ENCODE results near the gene KIN. TPM values are rescaled to one million over a fixed set of nuclear protein-coding genes. Genes with fewer than 3 reads are reported as not detected.

The KIN gene
- total and polyA plus RNA-seq, 12 donors, result 5.4 to 13.3 (median 7.2) TPM

DNA sequence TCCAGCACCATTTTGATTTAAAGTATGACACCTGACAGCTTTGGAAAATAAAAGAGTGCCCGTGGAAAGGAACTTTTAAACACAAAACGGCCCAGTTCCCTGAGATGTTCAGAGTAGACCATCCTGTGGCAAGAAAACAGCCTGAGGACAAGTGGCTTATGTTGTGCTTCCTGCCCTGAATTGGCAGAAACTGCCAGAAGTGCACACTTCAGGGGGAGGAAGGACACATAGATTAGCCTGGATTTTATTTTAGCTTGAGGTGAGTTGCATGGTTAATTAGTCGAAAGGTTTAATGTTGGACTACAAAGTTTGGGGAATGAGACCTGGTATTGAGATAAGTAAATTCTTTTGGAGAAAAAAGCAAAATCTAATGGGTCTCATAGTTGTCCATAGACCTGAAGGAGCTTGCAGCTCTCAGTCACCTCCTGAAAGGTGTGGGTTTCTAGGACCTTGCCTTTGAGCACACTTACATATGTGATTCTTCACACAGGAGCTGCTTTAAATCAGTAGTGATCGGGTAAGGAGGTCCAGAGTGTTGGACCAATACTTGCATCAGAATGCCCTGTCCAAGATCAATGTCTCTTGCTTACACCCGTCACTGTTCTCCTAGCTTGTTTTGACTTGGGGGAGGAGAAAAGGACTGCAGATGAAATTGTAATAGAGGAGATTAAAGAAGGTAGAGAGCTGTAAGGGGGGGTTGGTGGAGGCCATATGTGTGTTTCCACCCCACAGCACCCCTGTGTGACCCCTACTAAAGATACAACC is 79.8 kb downstream of the KIN start:
- H3K9me3 ChIP-seq, result no peaks in the 10 kb centered on the region
- no peak for DNase-seq
- H3K4me3 ChIP-seq, result no peak overlapping the region
- intact Hi-C loops (cut with DNase I), result no loop called here
- no peaks in the 10 kb centered on the region for H3K4me1 ChIP-seq
- WGBS, 2 donors, result 91 to 92% methylated on average over 5 of the region's 5 CpGs
- no peak for ATAC-seq
- TF ChIP-seq, protein P1, sequence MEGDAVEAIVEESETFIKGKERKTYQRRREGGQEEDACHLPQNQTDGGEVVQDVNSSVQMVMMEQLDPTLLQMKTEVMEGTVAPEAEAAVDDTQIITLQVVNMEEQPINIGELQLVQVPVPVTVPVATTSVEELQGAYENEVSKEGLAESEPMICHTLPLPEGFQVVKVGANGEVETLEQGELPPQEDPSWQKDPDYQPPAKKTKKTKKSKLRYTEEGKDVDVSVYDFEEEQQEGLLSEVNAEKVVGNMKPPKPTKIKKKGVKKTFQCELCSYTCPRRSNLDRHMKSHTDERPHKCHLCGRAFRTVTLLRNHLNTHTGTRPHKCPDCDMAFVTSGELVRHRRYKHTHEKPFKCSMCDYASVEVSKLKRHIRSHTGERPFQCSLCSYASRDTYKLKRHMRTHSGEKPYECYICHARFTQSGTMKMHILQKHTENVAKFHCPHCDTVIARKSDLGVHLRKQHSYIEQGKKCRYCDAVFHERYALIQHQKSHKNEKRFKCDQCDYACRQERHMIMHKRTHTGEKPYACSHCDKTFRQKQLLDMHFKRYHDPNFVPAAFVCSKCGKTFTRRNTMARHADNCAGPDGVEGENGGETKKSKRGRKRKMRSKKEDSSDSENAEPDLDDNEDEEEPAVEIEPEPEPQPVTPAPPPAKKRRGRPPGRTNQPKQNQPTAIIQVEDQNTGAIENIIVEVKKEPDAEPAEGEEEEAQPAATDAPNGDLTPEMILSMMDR (IDR thresholded peaks at IDR 0.05), result no peak
- peaks cover 0 to 25% (median 8%) of the 10 kb centered on the region in 7 donors for H3K27me3 ChIP-seq
- H3K27ac ChIP-seq, result no peak overlapping the region
- no peaks in the 10 kb centered on the region for H3K36me3 ChIP-seq

GRCh38 chr10:7707102-7707501 is 80.7 kb downstream of the KIN start:
- Histone ChIP-seq H3K4me1 (no peaks in the 10 kb centered on the region), H3K27ac (no peak overlapping the region), H3K36me3 (no peaks in the 10 kb centered on the region), H3K9me3 (no peaks in the 10 kb centered on the region), H3K4me3 (no peak overlapping the region), H3K27me3 (peaks cover 0 to 25% (median 8%) of the 10 kb centered on the region in 7 donors)
- TF ChIP-seq, protein P1 (IDR thresholded peaks at IDR 0.05), result no peak
- no peak for DNase-seq
- 76 to 77% methylated on average over 4 of the region's 4 CpGs for WGBS, 2 donors
- intact Hi-C loops (cut with DNase I), result no loop called here
- ATAC-seq, result no peak

GRCh38 chr10:7706534-7707073 is 81.2 kb downstream of the KIN start:
- Histone ChIP-seq H3K4me1 (no peaks in the 10 kb centered on the region), H3K4me3 (no peak overlapping the region), H3K27ac (no peak overlapping the region), H3K36me3 (no peaks in the 10 kb centered on the region), H3K27me3 (peaks cover 0 to 25% (median 8%) of the 10 kb centered on the region in 7 donors), H3K9me3 (no peaks in the 10 kb centered on the region)
- no peak for DNase-seq
- WGBS, 2 donors, result 83 to 90% methylated on average over 4 of the region's 4 CpGs
- TF ChIP-seq, protein P1 (IDR thresholded peaks at IDR 0.05), result no peak
- intact Hi-C loops (cut with DNase I), result no loop called here
- ATAC-seq, result no peak

GRCh38 chr10:7705341-7705740 is 82.5 kb downstream of the KIN start:
- H3K9me3 ChIP-seq, result no peaks in the 10 kb centered on the region
- H3K4me3 ChIP-seq, result no peak overlapping the region
- TF ChIP-seq, protein P1 (IDR thresholded peaks at IDR 0.05), result no peak
- peaks cover 0 to 25% (median 8%) of the 10 kb centered on the region in 7 donors for H3K27me3 ChIP-seq
- WGBS, 2 donors, result 72 to 74% methylated on average over 3 of the region's 3 CpGs
- H3K36me3 ChIP-seq, result no peaks in the 10 kb centered on the region
- DNase-seq (no peak), ATAC-seq (no peak)
- intact Hi-C loops (cut with DNase I), result no loop called here
- no peak overlapping the region for H3K27ac ChIP-seq
- no peaks in the 10 kb centered on the region for H3K4me1 ChIP-seq

All from heart right ventricle (tissue), 16 donors.